MCF 10A (cell line): ENCODE measurements around the gene XPO4. TPM values are rescaled to one million over a fixed set of nuclear protein-coding genes. Genes with fewer than 3 reads are reported as not detected.

ENCODE experiments used
- BruUV-seq: library from RNA; stranded (reverse); fragments of 400-500 nt; replicated peaks from 2 replicates; lab custom pipeline; 2021; lab: Mats Ljungman, UMichigan
- CTCF ChIA-PET: fragments of 300-600 bp; sonication (Branson Sonifier 250); formaldehyde crosslinking; extraction: SDS; loops from one replicate; lab custom pipeline; 2021; ENCODE audit warnings: antibody characterized with exemption, inconsistent platforms; lab: Yijun Ruan, JAX
- POLR2A ChIA-PET: fragments of 300-600, 350-650 bp; sonication (Branson Sonifier 250); formaldehyde crosslinking; extraction: SDS; loops from one replicate; lab custom pipeline; 2020; ENCODE audit warnings: antibody characterized with exemption, inconsistent platforms; lab: Yijun Ruan, JAX
- DNase-seq: peaks from one replicate; pipeline ENCODE4 v3.0.0-alpha.2; 2018; ENCODE audit not compliant: unreplicated experiment
- H3K27ac Mint-ChIP-seq: one replicate; pipeline ENCODE4 v1.8.0; 2022; ENCODE audit warnings: mild to moderate bottlenecking, low read depth, mixed read lengths; ENCODE audit not compliant: unreplicated experiment
- H3K27me3 Mint-ChIP-seq: one replicate; pipeline ENCODE4 v1.8.0; 2022; ENCODE audit warnings: mixed read lengths; ENCODE audit not compliant: insufficient read depth, unreplicated experiment
- H3K36me3 Mint-ChIP-seq: one replicate; pipeline ENCODE4 v1.8.0; 2022; ENCODE audit warnings: mild to moderate bottlenecking, moderate library complexity, mixed read lengths; ENCODE audit not compliant: insufficient read depth, unreplicated experiment
- H3K4me1 Mint-ChIP-seq: one replicate; pipeline ENCODE4 v1.8.0; 2022; ENCODE audit warnings: mixed read lengths; ENCODE audit not compliant: insufficient read depth, unreplicated experiment
- H3K4me3 Mint-ChIP-seq: one replicate; pipeline ENCODE4 v1.8.0; 2022; ENCODE audit warnings: mild to moderate bottlenecking, moderate library complexity, mixed read lengths; ENCODE audit not compliant: unreplicated experiment
- H3K9me3 Mint-ChIP-seq: one replicate; pipeline ENCODE4 v1.8.0; 2022; ENCODE audit warnings: mixed read lengths; ENCODE audit not compliant: unreplicated experiment
- intact Hi-C: fragments of 100-400 bp; cut with micrococcal nuclease; formaldehyde crosslinking; loops from 2 replicates; pipeline ENCODE4 v1.14.1; 2022
- total RNA-seq: library from RNA; stranded (reverse); gene quantifications from 2 replicates; pipeline ENCODE4 v1.2.3, GENCODE V29; 2022
- TF ChIP-seq, protein P1 (sequence below): fragments of 200-600 bp; IDR thresholded peaks from one replicate; pipeline ENCODE4 v1.8.0; 2022; ENCODE audit warnings: antibody characterized with exemption, mild to moderate bottlenecking; ENCODE audit not compliant: unreplicated experiment

The XPO4 gene
- total RNA-seq, 1 experiment from 2014 or later = 25.8 TPM

GRCh38 chr13:20775961-20776360 is 126.6 kb downstream of the XPO4 start:
- no peaks in the 10 kb centered on the region for H3K9me3 Mint-ChIP-seq
- TF ChIP-seq, protein P1, sequence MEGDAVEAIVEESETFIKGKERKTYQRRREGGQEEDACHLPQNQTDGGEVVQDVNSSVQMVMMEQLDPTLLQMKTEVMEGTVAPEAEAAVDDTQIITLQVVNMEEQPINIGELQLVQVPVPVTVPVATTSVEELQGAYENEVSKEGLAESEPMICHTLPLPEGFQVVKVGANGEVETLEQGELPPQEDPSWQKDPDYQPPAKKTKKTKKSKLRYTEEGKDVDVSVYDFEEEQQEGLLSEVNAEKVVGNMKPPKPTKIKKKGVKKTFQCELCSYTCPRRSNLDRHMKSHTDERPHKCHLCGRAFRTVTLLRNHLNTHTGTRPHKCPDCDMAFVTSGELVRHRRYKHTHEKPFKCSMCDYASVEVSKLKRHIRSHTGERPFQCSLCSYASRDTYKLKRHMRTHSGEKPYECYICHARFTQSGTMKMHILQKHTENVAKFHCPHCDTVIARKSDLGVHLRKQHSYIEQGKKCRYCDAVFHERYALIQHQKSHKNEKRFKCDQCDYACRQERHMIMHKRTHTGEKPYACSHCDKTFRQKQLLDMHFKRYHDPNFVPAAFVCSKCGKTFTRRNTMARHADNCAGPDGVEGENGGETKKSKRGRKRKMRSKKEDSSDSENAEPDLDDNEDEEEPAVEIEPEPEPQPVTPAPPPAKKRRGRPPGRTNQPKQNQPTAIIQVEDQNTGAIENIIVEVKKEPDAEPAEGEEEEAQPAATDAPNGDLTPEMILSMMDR = no peak
- ChIA-PET POLR2A (no interaction called here), CTCF (interaction anchor here (0.7 kb wide), 1 partner anchor 53 kb away, joined by 7 read pairs; no protein-coding TSS in a partner anchor)
- no peaks in the 10 kb centered on the region for H3K27me3 Mint-ChIP-seq
- BruUV-seq = no TSS peak
- intact Hi-C loops = loop anchor here (5.0 kb wide), 1 partner anchor 36 kb away; no protein-coding TSS in a partner anchor
- H3K4me3 Mint-ChIP-seq = no peak overlapping the region
- H3K27ac Mint-ChIP-seq = no peak overlapping the region
- H3K36me3 Mint-ChIP-seq = peaks cover 29% of the 10 kb centered on the region
- no peak for DNase-seq
- peaks cover 6% of the 10 kb centered on the region for H3K4me1 Mint-ChIP-seq

DNA sequence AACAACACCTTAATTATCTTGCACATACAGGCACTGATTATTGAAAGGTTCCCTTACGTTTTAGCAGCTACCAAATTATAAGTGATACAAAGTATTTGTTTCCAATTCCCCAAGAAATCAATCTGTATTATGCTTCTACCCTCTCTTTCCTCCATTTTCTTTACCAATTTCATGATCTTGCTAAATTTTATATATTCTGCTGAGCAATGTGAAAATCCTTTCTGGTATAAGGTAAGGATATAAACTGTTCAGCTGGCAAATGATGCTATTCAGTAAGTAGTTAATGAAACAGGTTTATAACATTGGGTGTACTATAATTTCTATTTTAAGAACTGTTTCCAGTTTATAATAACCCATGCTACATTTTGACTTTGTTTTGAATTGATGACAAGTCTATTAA is 127.8 kb downstream of the XPO4 start:
- CTCF ChIA-PET = interaction anchor here (0.5 to 0.8 kb wide), 4 partner anchors 10 to 150 kb away, joined by 3 to 4 read pairs (median 3); no protein-coding TSS in a partner anchor
- Mint-ChIP-seq H3K36me3 (peaks cover 39% of the 10 kb centered on the region), H3K4me3 (peak overlapping the region; percentile 83), H3K27me3 (no peaks in the 10 kb centered on the region), H3K27ac (no peak overlapping the region), H3K9me3 (peaks cover 4% of the 10 kb centered on the region), H3K4me1 (peaks cover 6% of the 10 kb centered on the region)
- intact Hi-C loops = loop anchor here (5.0 kb wide), 2 partner anchors 38 to 592 kb away; no protein-coding TSS in a partner anchor
- TF ChIP-seq, protein P1 = no peak
- no TSS peak for BruUV-seq
- DNase-seq = no peak
- POLR2A ChIA-PET = interaction anchor here (0.6 to 4.3 kb wide), 3 partner anchors 8 to 864 kb away, joined by 3 to 14 read pairs (median 4); no protein-coding TSS in a partner anchor

DNA sequence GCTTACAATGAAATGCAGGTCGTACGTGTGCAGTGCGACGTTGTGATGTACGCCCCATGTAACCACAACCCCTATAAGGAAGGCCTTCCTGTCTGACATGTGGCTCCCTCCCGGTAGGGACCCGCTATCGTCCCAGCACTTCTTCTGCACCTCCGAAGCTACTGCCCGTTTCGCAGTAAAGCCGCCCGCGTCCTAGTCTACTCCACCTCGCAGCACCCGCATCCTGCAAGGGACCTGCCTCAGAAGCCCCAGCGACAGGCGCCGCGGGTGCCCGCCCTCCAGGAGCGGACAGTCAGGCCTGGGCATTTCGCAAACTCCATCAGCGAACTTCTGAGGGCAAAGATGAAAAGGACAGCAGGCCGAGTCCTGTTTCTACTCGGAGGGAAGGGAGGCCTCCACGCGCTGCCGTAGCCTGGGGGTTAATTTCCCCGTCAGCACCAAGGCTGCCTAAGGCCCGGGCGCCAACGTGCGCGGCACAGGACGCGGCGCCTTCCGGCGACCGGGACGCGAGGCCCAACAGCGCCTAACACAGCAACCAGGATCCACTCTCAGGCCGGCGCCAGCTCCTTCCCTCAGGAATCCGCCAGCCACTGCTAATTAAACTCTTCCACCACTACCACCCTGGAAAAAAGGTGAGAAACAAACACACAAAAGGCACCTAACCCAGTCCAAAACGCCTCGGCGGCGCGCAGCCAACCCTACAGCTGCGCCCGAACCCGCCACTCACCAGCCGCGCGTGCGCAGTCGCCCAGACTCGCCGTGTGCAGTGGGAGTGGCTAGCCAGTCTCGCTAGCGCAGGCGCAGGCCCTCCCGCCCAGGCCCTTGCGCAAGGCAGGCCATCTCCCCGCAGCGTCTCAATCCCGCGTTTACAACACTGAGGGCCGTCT is 129.1 kb downstream of the XPO4 start, which contains the start of gene EEF1AKMT1:
Gene EEF1AKMT1 (minus strand): TSS at position 768 of the 887 bp plus-strand sequence. CDS start 16,363 bp downstream, outside the sequence.
- Mint-ChIP-seq H3K36me3 (peaks cover 41% of the 10 kb centered on the region), H3K4me1 (peaks cover 6% of the 10 kb centered on the region), H3K9me3 (peaks cover 11% of the 10 kb centered on the region), H3K27me3 (no peaks in the 10 kb centered on the region), H3K4me3 (peak within 1 kb of the TSS; percentile 83), H3K27ac (peak within 1 kb of the TSS; percentile 93)
- DNase-seq = peak; percentile 93
- TSS peak; percentile 64 for BruUV-seq
- ChIA-PET POLR2A (interaction anchor here (0.6 to 4.3 kb wide), 11 partner anchors 9 to 581 kb away, joined by 3 to 22 read pairs (median 5); partner anchors contain the start of gene XPO4), CTCF (interaction anchor here (0.6 to 1.3 kb wide), 4 partner anchors 11 to 279 kb away, joined by 3 to 4 read pairs (median 3); no protein-coding TSS in a partner anchor)
- TF ChIP-seq, protein P1 = no peak
- intact Hi-C loops = loop anchor here (1.0 to 5.0 kb wide), 2 partner anchors 55 to 591 kb away; no protein-coding TSS in a partner anchor
